Endothelial cell of umbilical vein (primary cell): ENCODE results near the gene CCDC85B. TPM values are rescaled to one million over a fixed set of nuclear protein-coding genes. Genes with fewer than 3 reads are reported as not detected.
A peak's percentile ranks its signal among the peaks of the same experiment; 100 is the strongest.

Experiments used
- BruUV-seq: library from RNA; stranded (reverse); fragments of 400-500 nt; replicated peaks from 2 replicates; lab custom pipeline; 2021; lab: Mats Ljungman, UMichigan
- CTCF ChIA-PET: fragments of 300-600, 350-600 bp; sonication (Branson Sonifier 250); formaldehyde crosslinking; loops from one replicate; lab custom pipeline; 2021; ENCODE audit warnings: antibody characterized with exemption, inconsistent platforms; lab: Charles Lee
- POLR2A ChIA-PET: fragments of 300-600, 350-600 bp; sonication (Branson Sonifier 250); formaldehyde crosslinking; loops from one replicate; lab custom pipeline; 2021; ENCODE audit warnings: antibody characterized with exemption, inconsistent platforms; lab: Charles Lee
- DNase-seq: peaks from one replicate; pipeline ENCODE4 v3.0.0-alpha.2; 2011; ENCODE audit warnings: low read depth, low spot score
- FAIRE-seq: peaks from 2 replicates; lab custom pipeline; 2011; peaks lifted over from hg19 to GRCh38; lab: Jason Lieb, UNC
- H2AFZ ChIP-seq: 2 replicates; pipeline ENCODE4 v1.6.0; 2012; ENCODE audit warnings: low read depth, low read length, control low read depth, inconsistent platforms
- H3K27ac ChIP-seq: 2 replicates; pipeline ENCODE4 v1.5.1; 2011; ENCODE audit warnings: low read depth, mild to moderate bottlenecking, control low read depth, low read length, moderate library complexity; ENCODE audit not compliant: insufficient read depth
- H3K27me3 ChIP-seq, 2 experiments: 2 replicates each; pipeline versions ENCODE4 v1.6.0 to v1.6.1; 2011; ENCODE audit warnings: low read length in 2 of 2, mixed read lengths in 1 of 2; ENCODE audit not compliant: control insufficient read depth in 2 of 2, insufficient read depth in 2 of 2
- H3K36me3 ChIP-seq, 2 experiments: 2 replicates in 1 of 2; 3 replicates in 1 of 2; pipeline ENCODE4 v1.5.1; 2011; ENCODE audit warnings: low read length in 2 of 2, mild to moderate bottlenecking in 1 of 2, moderate library complexity in 1 of 2; ENCODE audit not compliant: control insufficient read depth in 2 of 2, insufficient read depth in 2 of 2; ENCODE audit errors: extremely low read depth in 1 of 2
- H3K4me1 ChIP-seq: 3 replicates; pipeline ENCODE4 v1.5.1; 2011; ENCODE audit warnings: mild to moderate bottlenecking, low read length; ENCODE audit not compliant: control insufficient read depth, insufficient read depth; ENCODE audit errors: extremely low read depth
- H3K4me2 ChIP-seq: 2 replicates; pipeline ENCODE4 v1.6.1; 2011; ENCODE audit warnings: low read length, control low read depth, mixed read lengths; ENCODE audit not compliant: insufficient read depth
- H3K4me3 ChIP-seq, 3 experiments: fragments of 200-600 bp in 1 of 3; sonication (generic), shearing (Covaris generic) in 1 of 3; replicated peaks in 1 of 3; 2 replicates each; pipeline ENCODE4 v1.5.1; 2011 to 2016; ENCODE audit warnings: control low read depth in 3 of 3, low read length in 3 of 3, mild to moderate bottlenecking in 2 of 3, inconsistent platforms in 1 of 3, low read depth in 1 of 3, moderate library complexity in 1 of 3; ENCODE audit not compliant: insufficient read depth in 1 of 3
- H3K79me2 ChIP-seq: 2 replicates; pipeline ENCODE4 v1.6.0; 2012; ENCODE audit warnings: low read length, inconsistent platforms; ENCODE audit not compliant: control insufficient read depth, insufficient read depth
- H3K9ac ChIP-seq: replicated peaks from 2 replicates; pipeline ENCODE3; 2011; ENCODE audit warnings: low read length, control low read depth; ENCODE audit not compliant: insufficient read depth; ENCODE audit errors: extremely low read depth
- H3K9me1 ChIP-seq: replicated peaks from 3 replicates; pipeline ENCODE4 v1.6.0; 2011; ENCODE audit warnings: mild to moderate bottlenecking, low read length; ENCODE audit not compliant: control insufficient read depth, insufficient read depth; ENCODE audit errors: extremely low read depth
- H3K9me3 ChIP-seq: replicated peaks from 2 replicates; pipeline ENCODE4 v1.5.1; 2012; ENCODE audit warnings: low read length, inconsistent platforms; ENCODE audit not compliant: control insufficient read depth, insufficient read depth
- H4K20me1 ChIP-seq: replicated peaks from 2 replicates; pipeline ENCODE3; 2011; ENCODE audit warnings: mild to moderate bottlenecking, low read length; ENCODE audit not compliant: control insufficient read depth, insufficient read depth; ENCODE audit errors: extremely low read depth
- EZH2 ChIP-seq: IDR thresholded peaks from 2 replicates; pipeline ENCODE4 v1.6.1; 2012; ENCODE audit warnings: borderline replicate concordance, low read depth, mild to moderate bottlenecking, moderate library complexity, low read length, inconsistent platforms; ENCODE audit not compliant: severe bottlenecking
- FOS ChIP-seq: IDR thresholded peaks from 2 replicates; pipeline ENCODE4 v1.6.1; 2011; ENCODE audit warnings: mild to moderate bottlenecking, low read length, moderate library complexity, borderline replicate concordance; ENCODE audit not compliant: insufficient read depth
- GATA2 ChIP-seq: IDR thresholded peaks from 2 replicates; pipeline ENCODE4 v1.7.0; 2011; ENCODE audit warnings: low read depth, mild to moderate bottlenecking, moderate library complexity, mixed read lengths, low read length; ENCODE audit not compliant: insufficient read length, insufficient read depth
- JUN ChIP-seq: IDR thresholded peaks from 2 replicates; pipeline ENCODE4 v1.6.1; 2011; ENCODE audit warnings: borderline replicate concordance, low read depth; ENCODE audit not compliant: insufficient read length, insufficient read depth
- MYC ChIP-seq: IDR thresholded peaks from one replicate; pipeline ENCODE4 v1.6.1; 2011; ENCODE audit warnings: mild to moderate bottlenecking, low read depth, low read length
- POLR2A ChIP-seq: IDR thresholded peaks from 2 replicates; pipeline ENCODE4 v1.6.1; 2012; ENCODE audit warnings: low read depth, mild to moderate bottlenecking, control low read depth, low read length
- POLR2AphosphoS5 ChIP-seq: IDR thresholded peaks from 2 replicates; pipeline ENCODE4 v1.6.1; 2012; ENCODE audit warnings: low read depth, mild to moderate bottlenecking, control low read depth, low read length, moderate library complexity; ENCODE audit not compliant: insufficient read depth
- dilution Hi-C: fragments of 300-500 bp; cut with MboI; formaldehyde crosslinking; loops from one replicate; pipeline ENCODE4 v1.15.0; 2019; ENCODE audit warnings: low sequenced_read_pairs; ENCODE audit not compliant: extremely low pct_ligation_motif_present
- intact Hi-C: fragments of 100-400 bp; cut with micrococcal nuclease; formaldehyde crosslinking; loops from one replicate; pipeline ENCODE4 v1.10.0; 2022
- polyA plus RNA-seq, 4 experiments: library from polyadenylated mRNA; depleted of rRNA in 3 of 4; stranded (reverse) in 3 of 4; unstranded in 1 of 4; fragments of >200 nt; gene quantifications; 2 replicates each; pipeline versions ENCODE4 v1.2.1 to v1.2.3, GENCODE V29; 2011 to 2012; ENCODE audit warnings: missing spikeins in 1 of 4
- total RNA-seq: library from RNA; stranded (reverse); gene quantifications from 2 replicates; pipeline ENCODE4 v1.2.3, GENCODE V29; 2021
- TF ChIP-seq, protein P1 (sequence below): IDR thresholded peaks from 2 replicates; pipeline ENCODE4 v1.6.1; 2011; ENCODE audit not compliant: insufficient read depth, insufficient read length
- TF ChIP-seq, protein P2 (sequence below), 2 donors: IDR thresholded peaks; 1 replicate in 1 of 2; 2 replicates in 1 of 2; pipeline ENCODE4 v1.5.1; 2011; ENCODE audit warnings: low read length in 2 of 2, mild to moderate bottlenecking in 2 of 2, moderate library complexity in 2 of 2, control low read depth in 1 of 2, inconsistent platforms in 1 of 2, low read depth in 1 of 2; ENCODE audit not compliant: insufficient read depth in 1 of 2; ENCODE audit errors: extremely low read depth in 1 of 2

CCDC85B gene
- total and polyA plus RNA-seq, 2 donors (not counting 3 experiments of a cell fraction or from before 2014, with no cell fraction given): 105 to 107 TPM

DNA sequence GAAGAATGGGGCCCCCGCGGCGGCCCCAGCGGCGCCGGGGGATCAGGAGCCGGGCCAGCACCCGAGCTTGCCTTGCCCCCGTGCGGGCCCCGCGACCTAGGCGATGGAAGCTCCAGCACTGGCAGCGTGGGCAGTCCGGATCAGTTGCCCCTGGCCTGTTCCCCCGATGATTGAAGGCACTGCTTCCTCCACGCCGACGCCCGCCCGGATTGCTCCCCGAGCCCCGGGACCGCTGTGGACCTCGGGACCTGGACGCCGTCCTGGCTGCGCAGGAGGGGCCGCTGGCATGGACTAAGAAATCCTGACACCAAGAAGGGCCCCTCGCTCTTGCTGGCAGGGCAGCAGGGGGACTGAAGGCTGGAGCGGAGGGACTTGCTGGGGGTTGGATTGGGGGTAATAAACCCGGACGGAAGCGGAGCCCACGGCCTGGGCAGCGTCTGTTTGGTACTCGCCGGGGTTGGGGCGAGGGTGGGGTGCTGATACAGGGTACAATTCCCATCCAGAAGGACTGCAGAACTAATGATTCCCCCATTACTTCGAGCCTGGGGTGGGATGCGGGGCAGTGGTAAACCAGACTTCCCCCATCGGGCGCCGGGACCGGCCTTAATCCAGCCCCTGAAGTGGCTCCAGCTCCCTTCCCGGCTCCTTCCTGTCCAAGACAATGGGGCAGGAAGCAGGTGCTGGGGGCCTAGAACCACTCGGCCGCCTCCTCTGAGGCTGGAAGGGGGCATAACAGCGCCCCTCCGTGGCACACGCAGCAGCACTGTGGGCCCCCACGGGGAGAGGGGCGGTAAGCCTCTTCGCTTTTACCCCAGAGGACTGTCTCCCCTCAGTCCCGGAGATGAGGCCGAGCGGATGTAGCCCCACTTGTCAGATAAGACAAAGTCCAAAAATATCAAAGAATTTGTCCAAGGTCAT is 1.0 kb downstream of the CCDC85B start:
- peak; percentile 91 for FAIRE-seq
- TF ChIP-seq MYC (no peak), FOS (no peak), POLR2AphosphoS5 (peak; percentile 79), EZH2 (no peak), POLR2A (peak; percentile 96), GATA2 (peak; percentile 35), JUN (no peak)
- TF ChIP-seq, protein P1, sequence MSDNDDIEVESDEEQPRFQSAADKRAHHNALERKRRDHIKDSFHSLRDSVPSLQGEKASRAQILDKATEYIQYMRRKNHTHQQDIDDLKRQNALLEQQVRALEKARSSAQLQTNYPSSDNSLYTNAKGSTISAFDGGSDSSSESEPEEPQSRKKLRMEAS: peak; percentile 31
- TF ChIP-seq, protein P2, sequence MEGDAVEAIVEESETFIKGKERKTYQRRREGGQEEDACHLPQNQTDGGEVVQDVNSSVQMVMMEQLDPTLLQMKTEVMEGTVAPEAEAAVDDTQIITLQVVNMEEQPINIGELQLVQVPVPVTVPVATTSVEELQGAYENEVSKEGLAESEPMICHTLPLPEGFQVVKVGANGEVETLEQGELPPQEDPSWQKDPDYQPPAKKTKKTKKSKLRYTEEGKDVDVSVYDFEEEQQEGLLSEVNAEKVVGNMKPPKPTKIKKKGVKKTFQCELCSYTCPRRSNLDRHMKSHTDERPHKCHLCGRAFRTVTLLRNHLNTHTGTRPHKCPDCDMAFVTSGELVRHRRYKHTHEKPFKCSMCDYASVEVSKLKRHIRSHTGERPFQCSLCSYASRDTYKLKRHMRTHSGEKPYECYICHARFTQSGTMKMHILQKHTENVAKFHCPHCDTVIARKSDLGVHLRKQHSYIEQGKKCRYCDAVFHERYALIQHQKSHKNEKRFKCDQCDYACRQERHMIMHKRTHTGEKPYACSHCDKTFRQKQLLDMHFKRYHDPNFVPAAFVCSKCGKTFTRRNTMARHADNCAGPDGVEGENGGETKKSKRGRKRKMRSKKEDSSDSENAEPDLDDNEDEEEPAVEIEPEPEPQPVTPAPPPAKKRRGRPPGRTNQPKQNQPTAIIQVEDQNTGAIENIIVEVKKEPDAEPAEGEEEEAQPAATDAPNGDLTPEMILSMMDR (IDR thresholded peaks at IDR 0.05; ENCODE audit: extremely low read depth in 1 of 2, insufficient read depth in 1 of 2, low read depth in 1 of 2, low read length in 2 of 2): peak; percentile 68 to 80
- no peaks in the 10 kb centered on the region for H3K9me3 ChIP-seq
- H3K4me1 ChIP-seq: peaks cover 69% of the 10 kb centered on the region
- H3K27me3 ChIP-seq: no peaks in the 10 kb centered on the region
- H3K9ac ChIP-seq: peak overlapping the region; percentile 98
- H3K36me3 ChIP-seq: peaks cover 5 to 8% of the 10 kb centered on the region in 2 experiments
- no peaks in the 10 kb centered on the region for H3K9me1 ChIP-seq
- H4K20me1 ChIP-seq: no peaks in the 10 kb centered on the region
- DNase-seq: peak; percentile 89
- intact Hi-C loops (loop anchor here (1.0 kb wide), 1 partner anchor 8 kb away; no protein-coding TSS in a partner anchor), dilution Hi-C loops (no loop called here)
- BruUV-seq: TSS peak; percentile 21
- peak overlapping the region; percentile 56 to 92 (median 78) for H3K4me3 ChIP-seq
- H3K27ac ChIP-seq: peak overlapping the region; percentile 99
- CTCF ChIA-PET: interaction anchor here (0.6 to 6.7 kb wide), 18 partner anchors 8 to 131 kb away, joined by 3 to 75 read pairs (median 6); partner anchors contain the start of genes AP5B1, C11orf68, CFL1 and FOSL1
- H3K4me2 ChIP-seq: peak overlapping the region; percentile 88
- POLR2A ChIA-PET: interaction anchor here (0.5 to 6.7 kb wide), 9 partner anchors 9 to 1050 kb away, joined by 3 to 67 read pairs (median 7); partner anchors contain the start of genes BANF1, C11orf68, CFL1 and EIF1AD
- H3K79me2 ChIP-seq: peaks cover 65% of the 10 kb centered on the region
- H2AFZ ChIP-seq: no peak overlapping the region
